Endothelial cell of hepatic sinusoid (primary cell): ENCODE measurements around the gene PRLR.

Experiments
- in situ Hi-C: cut with HindIII; loops from 2 replicates; pipeline ENCODE4 v1.10.0; 2017; ENCODE audit warnings: low sequenced_read_pairs

Gene PRLR

GRCh38 chr5:35236770-35237169 is 6.5 kb upstream of the PRLR start:
- in situ Hi-C loops: no loop called here

- in situ Hi-C loops: no loop called here
Measured at GRCh38 chr5:35233601-35234000, 3.3 kb upstream of the PRLR start.

GRCh38 chr5:35233121-35233520 is 2.8 kb upstream of the PRLR start:
- in situ Hi-C loops: no loop called here

GRCh38 chr5:35232124-35232523 is 1.8 kb upstream of the PRLR start:
- in situ Hi-C loops: no loop called here

- in situ Hi-C loops: no loop called here
Measured at GRCh38 chr5:35229076-35230037, 930 bp downstream of the PRLR start.

GRCh38 chr5:35228310-35228709 is 2.0 kb downstream of the PRLR start:
- in situ Hi-C loops: no loop called here

DNA sequence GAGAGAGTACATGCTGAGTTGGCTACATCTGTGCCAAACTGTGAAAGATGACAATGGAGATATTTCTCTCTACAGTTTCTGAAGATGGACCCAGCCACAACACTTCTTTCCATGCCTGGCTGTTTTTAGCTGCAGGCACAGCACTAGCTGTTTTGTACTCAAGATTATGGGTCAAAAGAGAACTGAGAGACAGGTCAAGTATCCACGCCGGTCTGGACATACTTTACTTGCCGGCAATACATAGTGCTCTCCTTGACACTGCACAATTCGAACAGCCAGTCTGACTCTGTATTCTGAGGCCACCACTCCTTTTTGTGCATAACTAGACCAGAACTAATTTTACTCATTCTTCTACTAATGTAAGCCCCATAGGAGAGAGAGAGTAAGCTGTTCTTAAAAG is 2.6 kb downstream of the PRLR start:
- in situ Hi-C loops: no loop called here

- in situ Hi-C loops: no loop called here
Measured at GRCh38 chr5:35223787-35224395, 6.4 kb downstream of the PRLR start.

DNA sequence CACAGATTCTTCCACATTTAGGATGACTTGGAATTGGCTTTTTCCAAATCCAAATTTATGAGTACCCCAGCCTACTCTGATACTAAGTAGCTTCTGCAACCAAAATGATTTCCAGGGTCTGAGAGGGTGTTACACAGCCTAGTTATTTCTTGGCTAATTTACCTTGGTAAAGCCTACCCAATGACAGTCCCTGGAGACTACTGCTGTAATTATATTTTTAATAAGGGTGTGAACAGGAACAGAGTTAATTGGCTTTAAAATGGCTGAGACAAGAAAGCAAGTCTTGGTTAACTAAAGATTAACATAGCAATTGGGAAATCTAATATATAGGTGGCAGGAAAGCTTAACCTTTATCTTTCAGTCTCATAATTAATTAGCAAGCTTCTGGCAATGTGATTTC is 9.3 kb downstream of the PRLR start:
- in situ Hi-C loops: no loop called here

GRCh38 chr5:35218981-35219380 is 11.3 kb downstream of the PRLR start:
- in situ Hi-C loops: no loop called here

GRCh38 chr5:35214051-35214450 is 16.2 kb downstream of the PRLR start:
- in situ Hi-C loops: no loop called here

DNA sequence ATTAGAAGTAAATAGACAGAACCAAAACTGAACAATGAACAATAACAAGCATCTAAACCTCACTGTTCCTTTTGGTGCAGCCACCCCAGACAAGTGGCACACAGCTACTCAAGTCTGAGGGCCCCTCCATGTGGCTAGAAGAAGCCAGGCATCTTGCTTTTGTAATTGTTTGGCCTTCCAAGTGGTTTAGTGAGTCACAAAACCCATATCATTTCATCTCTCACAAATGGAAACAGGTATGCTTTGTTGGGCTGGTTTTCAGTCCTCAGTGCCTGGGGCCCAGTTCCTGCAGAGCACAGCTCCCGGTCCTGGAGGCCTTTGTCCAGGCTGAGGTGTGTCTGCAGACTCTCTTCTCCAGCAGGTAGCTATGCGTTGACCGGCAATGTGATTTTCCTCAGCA is 16.7 kb downstream of the PRLR start:
- in situ Hi-C loops: no loop called here

DNA sequence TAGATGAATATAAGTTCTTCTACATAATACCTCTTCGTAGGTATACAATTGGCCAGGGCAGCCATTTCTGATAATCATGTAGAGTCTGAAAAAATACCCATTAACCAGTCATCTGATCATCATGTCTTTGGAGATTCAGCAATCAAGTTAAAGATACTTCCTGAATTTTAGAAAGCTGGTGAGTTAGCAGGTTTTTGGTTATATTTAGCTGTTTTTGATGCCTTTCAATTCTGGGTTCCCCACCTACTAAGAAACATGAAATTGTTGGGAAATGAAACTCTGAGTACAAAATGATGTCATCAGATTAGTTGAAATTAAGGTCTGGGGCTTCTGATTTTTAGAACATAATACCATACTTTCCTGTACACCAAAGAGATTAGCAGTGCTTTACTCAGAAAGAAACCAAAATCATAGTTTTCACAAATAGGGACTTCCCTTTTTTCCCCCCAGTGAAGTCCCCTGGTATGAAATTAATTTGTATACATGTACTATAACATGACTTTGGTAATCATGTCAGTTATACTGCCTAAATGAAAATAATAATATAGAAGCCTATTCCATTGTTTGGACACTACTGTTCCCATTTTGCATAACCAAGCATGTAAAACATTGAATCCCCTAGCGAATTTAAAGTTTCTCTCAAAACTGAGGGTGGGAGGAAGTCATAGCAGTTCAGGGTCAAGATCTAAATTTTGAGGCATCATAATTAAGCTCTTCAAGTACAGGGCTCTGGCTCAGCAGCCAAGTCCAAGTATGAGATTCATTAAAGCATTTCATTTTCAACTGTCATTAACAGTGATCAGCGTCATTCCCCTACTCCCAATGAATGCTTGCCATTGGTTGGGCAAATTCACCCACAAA is 17.9 kb downstream of the PRLR start:
- in situ Hi-C loops: no loop called here

- in situ Hi-C loops: no loop called here
Measured at GRCh38 chr5:35209862-35210261, 20.4 kb downstream of the PRLR start.

DNA sequence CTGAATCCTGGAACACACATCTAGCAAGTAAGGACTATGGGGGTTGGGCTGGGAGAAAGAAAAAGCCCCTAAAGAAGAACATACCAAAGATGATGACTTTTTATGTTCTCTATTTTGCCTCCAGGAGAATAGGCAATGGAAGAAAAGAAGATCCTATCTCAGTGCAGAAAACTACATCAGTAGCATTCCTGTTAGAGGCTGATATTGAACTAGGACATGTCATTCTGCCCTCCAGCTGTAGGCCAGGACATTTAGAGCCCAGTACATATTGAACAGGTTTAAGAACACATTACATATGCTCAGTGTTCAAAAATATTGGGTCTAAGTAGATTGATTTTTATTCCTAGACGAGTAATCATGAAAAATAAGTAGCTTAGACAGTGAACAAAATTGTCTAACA is 24.7 kb downstream of the PRLR start:
- in situ Hi-C loops: no loop called here

- in situ Hi-C loops: no loop called here
Measured at GRCh38 chr5:35205186-35205585, 25.1 kb downstream of the PRLR start.

GRCh38 chr5:35203403-35203802 is 26.9 kb downstream of the PRLR start:
- in situ Hi-C loops: no loop called here

DNA sequence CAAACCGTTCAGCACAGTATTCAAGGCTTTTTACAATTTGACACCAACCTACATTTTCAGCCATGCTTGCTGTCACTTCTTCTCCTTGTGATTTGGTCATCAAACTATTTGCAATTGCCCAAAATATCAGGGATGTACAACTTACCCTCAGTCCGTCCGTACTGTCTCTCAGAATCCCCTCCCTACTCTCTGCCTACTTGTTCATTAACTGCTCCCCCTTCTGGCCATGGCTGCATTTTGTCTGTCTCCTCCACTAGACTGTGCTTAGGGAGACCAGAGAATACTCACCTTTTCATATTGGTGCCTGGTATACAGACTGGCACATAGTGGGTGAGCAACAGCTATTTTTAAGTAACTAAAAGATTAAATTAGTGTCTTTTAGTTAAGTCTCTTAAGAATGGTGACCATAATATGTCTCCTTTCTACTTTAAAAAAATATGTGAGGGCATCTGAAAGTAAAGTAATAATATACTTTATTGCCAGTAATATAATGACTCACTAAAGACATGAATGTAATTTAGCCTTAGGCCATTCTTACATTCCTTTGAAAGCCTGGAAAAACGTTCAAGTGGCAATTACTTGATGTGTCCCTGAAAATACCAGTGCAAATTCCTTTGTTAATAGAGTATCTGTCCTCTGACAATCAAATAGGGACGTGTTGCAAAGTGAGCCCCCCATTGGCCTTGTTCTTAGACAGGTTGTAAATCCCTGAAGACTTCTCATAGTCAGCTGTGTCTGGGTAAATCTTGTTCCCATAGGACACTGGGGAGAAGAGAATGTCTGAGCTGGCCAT is 27.8 kb downstream of the PRLR start:
- in situ Hi-C loops: no loop called here

- in situ Hi-C loops: no loop called here
Measured at GRCh38 chr5:35201291-35201690, 29.0 kb downstream of the PRLR start.

DNA sequence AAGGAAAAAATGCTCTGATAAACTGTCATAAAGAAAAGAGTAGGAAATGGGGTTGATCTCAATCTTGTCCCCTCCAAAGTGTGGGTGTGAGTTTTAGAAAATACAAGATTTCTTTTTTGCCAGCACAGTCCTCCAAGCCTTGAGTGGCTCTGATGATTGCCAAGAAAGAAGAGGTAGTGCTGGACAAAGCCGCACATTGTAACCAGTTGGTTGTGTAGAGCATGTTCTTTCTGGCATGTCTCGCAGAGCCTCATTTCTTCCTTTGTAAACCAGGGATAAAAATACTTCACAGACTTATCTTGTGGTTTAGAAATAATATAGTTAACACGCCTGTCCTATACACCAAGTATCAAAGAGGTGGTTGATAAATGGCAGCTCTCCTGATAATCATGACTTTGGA is 30.4 kb downstream of the PRLR start:
- in situ Hi-C loops: no loop called here

DNA sequence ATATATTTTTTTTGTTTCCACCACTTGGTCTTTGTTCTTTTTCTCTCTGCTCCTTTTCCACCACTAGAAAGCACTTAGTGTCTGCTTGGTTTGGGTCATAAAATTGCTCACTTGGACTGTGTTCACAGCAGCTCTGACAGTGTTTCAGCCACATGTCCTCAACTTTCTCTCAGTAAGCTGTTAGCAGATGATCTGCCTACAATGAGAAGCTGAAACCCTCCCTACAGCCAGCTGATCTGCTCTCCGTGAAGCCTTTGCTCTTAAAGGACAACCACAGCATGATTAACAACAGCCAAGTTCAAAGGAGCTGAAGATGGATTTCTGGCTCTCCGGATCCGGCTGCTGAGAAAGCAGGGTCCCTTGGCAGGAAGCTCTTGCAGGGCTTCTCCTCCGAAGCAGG is 31.6 kb downstream of the PRLR start:
- in situ Hi-C loops: no loop called here
